ENCODE measurements around the gene KANSL1. TPM values are rescaled to one million over a fixed set of nuclear protein-coding genes. Genes with fewer than 3 reads are reported as not detected.
A peak's percentile ranks its signal among the peaks of the same experiment; 100 is the strongest.

KANSL1 gene
- total and polyA plus RNA-seq, 3 donors from 2014 or later = 70.3 to 158 (median 152) TPM

- WGBS, 2 donors = 26 to 35% methylated on average over 2 of the region's 2 CpGs
- H3K9me3 ChIP-seq = no peaks in the 10 kb centered on the region
- H3K27ac ChIP-seq = peak overlapping the region in 1 of 2 donors; percentile 9
- no peaks in the 10 kb centered on the region for H3K36me3 ChIP-seq (ENCODE audit: low read depth, missing control alignments)
- no peak for DNase-seq
- H3K27me3 ChIP-seq = no peaks in the 10 kb centered on the region
- TF ChIP-seq CTCF (IDR thresholded peaks at IDR 0.05) (no peak), POLR2A (IDR thresholded peaks at IDR 0.05) (no peak)
- intact Hi-C loops (cut with DNase I; ENCODE audit: low total_unique reads) = no loop called here
- no peak overlapping the region for H3K4me3 ChIP-seq
- peaks cover 8% of the 10 kb centered on the region for H3K4me1 ChIP-seq
Observed at GRCh38 chr17:46100590-46100989, 92.6 kb downstream of the KANSL1 start.

- intact Hi-C loops (cut with DNase I; ENCODE audit: low total_unique reads) = no loop called here
- DNase-seq = no peak
- TF ChIP-seq CTCF (IDR thresholded peaks at IDR 0.05) (no peak), POLR2A (IDR thresholded peaks at IDR 0.05) (no peak)
- no peaks in the 10 kb centered on the region for H3K27me3 ChIP-seq
- no peaks in the 10 kb centered on the region for H3K9me3 ChIP-seq
- 77 to 90% methylated on average over 1 of the region's 1 CpG for WGBS, 2 donors
- no peak overlapping the region for H3K27ac ChIP-seq
- no peak overlapping the region for H3K4me3 ChIP-seq
- no peaks in the 10 kb centered on the region for H3K36me3 ChIP-seq (ENCODE audit: low read depth, missing control alignments)
- peaks cover 8% of the 10 kb centered on the region for H3K4me1 ChIP-seq
Observed at GRCh38 chr17:46099865-46100264, 93.4 kb downstream of the KANSL1 start.

GRCh38 chr17:46097497-46097896 lies 95.7 kb downstream of the KANSL1 start:
- no peak for DNase-seq
- H3K36me3 ChIP-seq (ENCODE audit: low read depth, missing control alignments) = no peaks in the 10 kb centered on the region
- H3K4me1 ChIP-seq = peaks cover 8% of the 10 kb centered on the region
- H3K27ac ChIP-seq = no peak overlapping the region
- intact Hi-C loops (cut with DNase I; ENCODE audit: low total_unique reads) = no loop called here
- 50 to 74% methylated on average over 1 of the region's 1 CpG for WGBS, 2 donors
- no peaks in the 10 kb centered on the region for H3K27me3 ChIP-seq
- no peak overlapping the region for H3K4me3 ChIP-seq
- no peaks in the 10 kb centered on the region for H3K9me3 ChIP-seq
- TF ChIP-seq POLR2A (IDR thresholded peaks at IDR 0.05) = no peak
- no peak for TF ChIP-seq CTCF (IDR thresholded peaks at IDR 0.05)

- H3K27ac ChIP-seq = no peak overlapping the region
- no peaks in the 10 kb centered on the region for H3K9me3 ChIP-seq
- H3K4me1 ChIP-seq = no peaks in the 10 kb centered on the region
- TF ChIP-seq POLR2A (IDR thresholded peaks at IDR 0.05) (no peak), CTCF (IDR thresholded peaks at IDR 0.05) (no peak)
- intact Hi-C loops (cut with DNase I; ENCODE audit: low total_unique reads) = no loop called here
- no peak overlapping the region for H3K4me3 ChIP-seq
- DNase-seq = no peak
- H3K36me3 ChIP-seq (ENCODE audit: low read depth, missing control alignments) = no peaks in the 10 kb centered on the region
- H3K27me3 ChIP-seq = no peaks in the 10 kb centered on the region
Observed at GRCh38 chr17:46092991-46093390, 100.2 kb downstream of the KANSL1 start.

GRCh38 chr17:46090871-46091270 lies 102.4 kb downstream of the KANSL1 start:
- TF ChIP-seq CTCF (IDR thresholded peaks at IDR 0.05) = no peak
- TF ChIP-seq POLR2A (IDR thresholded peaks at IDR 0.05) = no peak
- no peaks in the 10 kb centered on the region for H3K36me3 ChIP-seq (ENCODE audit: low read depth, missing control alignments)
- no peak for DNase-seq
- intact Hi-C loops (cut with DNase I; ENCODE audit: low total_unique reads) = no loop called here
- H3K4me3 ChIP-seq = no peak overlapping the region
- 60 to 65% methylated on average over 4 of the region's 4 CpGs for WGBS, 2 donors
- no peaks in the 10 kb centered on the region for H3K27me3 ChIP-seq
- no peaks in the 10 kb centered on the region for H3K4me1 ChIP-seq
- no peaks in the 10 kb centered on the region for H3K9me3 ChIP-seq
- no peak overlapping the region for H3K27ac ChIP-seq
